ENCODE results near the gene PRKCE. TPM values are rescaled to one million over a fixed set of nuclear protein-coding genes. Genes with fewer than 3 reads are reported as not detected.

The PRKCE gene
- total RNA-seq, 1 experiment from 2014 or later = 21.7 TPM

DNA sequence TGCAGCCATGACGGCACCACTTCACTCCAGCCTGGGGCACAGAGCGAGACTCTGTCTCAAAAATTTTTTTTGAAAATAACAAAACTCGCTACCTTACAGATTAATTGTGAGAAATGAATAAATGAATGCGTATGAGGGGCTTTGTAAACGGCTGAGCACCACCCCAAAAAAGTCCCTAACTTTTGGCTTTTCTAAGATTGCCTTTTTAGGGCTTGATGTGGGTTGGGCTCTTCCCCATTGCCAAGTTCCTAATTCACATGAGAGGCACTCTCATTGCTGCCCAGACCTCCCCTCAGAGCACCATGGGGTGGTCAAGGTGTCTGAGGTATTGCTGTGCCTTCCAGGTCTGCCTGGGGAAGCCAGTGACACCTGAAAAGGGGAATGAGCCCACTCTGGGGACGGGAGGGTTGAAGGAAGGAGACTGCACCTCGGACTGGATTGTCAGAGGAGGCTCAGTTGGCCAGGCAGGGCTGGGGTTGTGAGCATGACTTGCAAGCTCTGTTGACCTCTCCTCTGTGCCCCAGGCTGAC is 186.4 kb downstream of the PRKCE start:
- Histone ChIP-seq H3K4me3 (no peak overlapping the region), H3K4me2 (no peak overlapping the region), H3K4me1 (replicated peaks; ENCODE audit: insufficient read depth) (no peaks in the 10 kb centered on the region), H2AFZ (no peak overlapping the region), H3K9me3 (ENCODE audit: insufficient read depth, low read depth) (no peaks in the 10 kb centered on the region), H3K27ac (no peak overlapping the region), H3K79me2 (ENCODE audit: low read depth) (no peaks in the 10 kb centered on the region), H4K20me1 (ENCODE audit: insufficient read depth) (no peaks in the 10 kb centered on the region; the same call in none of the 2 replicates), H3K36me3 (ENCODE audit: low read depth) (no peaks in the 10 kb centered on the region), H3F3A (ENCODE audit: insufficient read depth, low read depth) (0 out of 2 replicates have a peak, but pooled peaks cover 4% of the 10 kb centered on the region), H3K27me3 (ENCODE audit: insufficient read depth, low read depth) (no peaks in the 10 kb centered on the region), H3K9me2 (ENCODE audit: insufficient read depth) (no peaks in the 10 kb centered on the region)
- intact Hi-C loops (cut with micrococcal nuclease; ENCODE audit: unreplicated experiment) = no loop called here
- ChIA-PET CTCF (no interaction called here), POLR2A (ENCODE audit: unreplicated experiment) (no interaction called here)
- DNase-seq = no peak
- TF ChIP-seq, protein P1, sequence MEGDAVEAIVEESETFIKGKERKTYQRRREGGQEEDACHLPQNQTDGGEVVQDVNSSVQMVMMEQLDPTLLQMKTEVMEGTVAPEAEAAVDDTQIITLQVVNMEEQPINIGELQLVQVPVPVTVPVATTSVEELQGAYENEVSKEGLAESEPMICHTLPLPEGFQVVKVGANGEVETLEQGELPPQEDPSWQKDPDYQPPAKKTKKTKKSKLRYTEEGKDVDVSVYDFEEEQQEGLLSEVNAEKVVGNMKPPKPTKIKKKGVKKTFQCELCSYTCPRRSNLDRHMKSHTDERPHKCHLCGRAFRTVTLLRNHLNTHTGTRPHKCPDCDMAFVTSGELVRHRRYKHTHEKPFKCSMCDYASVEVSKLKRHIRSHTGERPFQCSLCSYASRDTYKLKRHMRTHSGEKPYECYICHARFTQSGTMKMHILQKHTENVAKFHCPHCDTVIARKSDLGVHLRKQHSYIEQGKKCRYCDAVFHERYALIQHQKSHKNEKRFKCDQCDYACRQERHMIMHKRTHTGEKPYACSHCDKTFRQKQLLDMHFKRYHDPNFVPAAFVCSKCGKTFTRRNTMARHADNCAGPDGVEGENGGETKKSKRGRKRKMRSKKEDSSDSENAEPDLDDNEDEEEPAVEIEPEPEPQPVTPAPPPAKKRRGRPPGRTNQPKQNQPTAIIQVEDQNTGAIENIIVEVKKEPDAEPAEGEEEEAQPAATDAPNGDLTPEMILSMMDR (conservative IDR thresholded peaks at IDR 0.05) = no peak
- TF ChIP-seq EZH2 (IDR thresholded peaks at IDR 0.05; ENCODE audit: low read depth) = no peak
- BruUV-seq (replicated peaks) = no TSS peak

DNA sequence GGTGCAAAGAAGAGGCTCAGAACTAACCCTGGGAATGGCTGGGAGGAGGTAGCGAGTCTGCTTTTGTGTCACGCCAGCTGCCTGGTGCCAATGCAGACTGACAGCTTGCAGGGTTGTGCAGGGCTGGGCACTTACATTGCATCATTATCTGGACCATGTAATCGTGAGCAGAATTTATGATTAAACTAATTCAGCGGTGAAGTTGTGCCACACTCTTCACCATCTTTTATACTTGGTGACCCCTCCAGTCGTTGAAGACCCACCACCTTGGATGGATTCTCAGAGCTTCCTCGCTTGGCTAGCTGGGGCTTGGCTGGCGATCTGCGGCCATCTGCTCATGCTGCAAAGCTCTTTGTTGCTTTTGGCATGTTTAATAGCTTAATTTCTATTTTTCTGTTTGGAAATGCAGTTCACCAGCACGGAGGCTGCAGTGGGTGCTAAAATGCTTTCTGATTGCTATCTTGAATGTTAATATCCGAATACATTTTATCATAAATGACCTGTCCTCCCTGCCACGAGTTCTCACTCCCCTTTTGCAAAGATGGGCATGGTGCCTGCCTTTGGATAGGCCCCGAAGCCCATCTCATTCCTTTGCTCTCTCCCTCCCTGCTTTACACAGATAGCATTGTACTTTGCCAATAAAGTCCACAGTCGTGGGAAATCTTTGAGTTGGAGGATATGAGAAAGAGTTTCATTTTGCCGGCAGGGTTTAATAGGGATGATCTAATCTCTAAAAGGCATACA is 188.2 kb downstream of the PRKCE start:
- DNase-seq = no peak
- H3K36me3 ChIP-seq (ENCODE audit: low read depth) = no peaks in the 10 kb centered on the region
- intact Hi-C loops (cut with micrococcal nuclease; ENCODE audit: unreplicated experiment) = no loop called here
- H3K27ac ChIP-seq = no peak overlapping the region
- H3K79me2 ChIP-seq (ENCODE audit: low read depth) = no peaks in the 10 kb centered on the region
- CTCF ChIA-PET = interaction anchor here (0.5 kb wide), 1 partner anchor 31 kb away, joined by 4 read pairs; no protein-coding TSS in a partner anchor
- 0 out of 2 replicates have a peak, but pooled peaks cover 4% of the 10 kb centered on the region for H3F3A ChIP-seq (ENCODE audit: insufficient read depth, low read depth)
- H3K9me3 ChIP-seq (ENCODE audit: insufficient read depth, low read depth) = no peaks in the 10 kb centered on the region
- TF ChIP-seq, protein P1 (conservative IDR thresholded peaks at IDR 0.05) = no peak
- TF ChIP-seq EZH2 (IDR thresholded peaks at IDR 0.05; ENCODE audit: low read depth) = no peak
- H3K9me2 ChIP-seq (ENCODE audit: insufficient read depth) = no peaks in the 10 kb centered on the region
- POLR2A ChIA-PET (ENCODE audit: unreplicated experiment) = no interaction called here
- H3K4me1 ChIP-seq (replicated peaks; ENCODE audit: insufficient read depth) = no peaks in the 10 kb centered on the region
- H3K4me3 ChIP-seq = no peak overlapping the region
- no TSS peak for BruUV-seq (replicated peaks)
- H2AFZ ChIP-seq = no peak overlapping the region
- H4K20me1 ChIP-seq (ENCODE audit: insufficient read depth) = no peaks in the 10 kb centered on the region; the same call in none of the 2 replicates
- H3K27me3 ChIP-seq (ENCODE audit: insufficient read depth, low read depth) = no peaks in the 10 kb centered on the region
- H3K4me2 ChIP-seq = no peak overlapping the region

DNA sequence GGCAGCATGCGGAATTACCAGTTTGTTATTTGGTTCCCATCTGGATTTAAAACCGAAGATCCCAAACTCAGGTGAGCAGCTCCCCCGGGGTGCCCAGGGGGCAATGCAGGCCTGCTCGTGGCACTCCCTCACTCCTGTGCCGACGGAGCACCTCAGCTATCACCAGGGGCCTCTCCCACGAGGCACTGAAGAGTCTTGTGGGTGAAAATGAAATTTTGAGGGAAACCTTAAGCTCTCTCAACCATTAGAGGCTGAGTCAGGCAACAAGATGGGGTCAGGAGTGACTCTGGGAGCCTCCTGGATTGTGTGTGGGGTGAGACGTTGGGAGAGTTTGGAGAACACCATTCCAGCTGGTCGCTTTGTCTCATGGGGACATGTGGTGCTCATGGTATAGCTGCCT is 189.0 kb downstream of the PRKCE start:
- intact Hi-C loops (cut with micrococcal nuclease; ENCODE audit: unreplicated experiment) = no loop called here
- BruUV-seq (replicated peaks) = no TSS peak
- CTCF ChIA-PET = no interaction called here
- Histone ChIP-seq H2AFZ (no peak overlapping the region), H3K36me3 (ENCODE audit: low read depth) (no peaks in the 10 kb centered on the region), H3K27me3 (ENCODE audit: insufficient read depth, low read depth) (no peaks in the 10 kb centered on the region), H3F3A (ENCODE audit: insufficient read depth, low read depth) (0 out of 2 replicates have a peak, but pooled peaks cover 4% of the 10 kb centered on the region), H3K4me1 (replicated peaks; ENCODE audit: insufficient read depth) (no peaks in the 10 kb centered on the region), H3K79me2 (ENCODE audit: low read depth) (no peaks in the 10 kb centered on the region), H3K27ac (no peak overlapping the region), H3K9me2 (ENCODE audit: insufficient read depth) (no peaks in the 10 kb centered on the region), H3K4me2 (no peak overlapping the region), H4K20me1 (ENCODE audit: insufficient read depth) (no peaks in the 10 kb centered on the region; the same call in 1 of the 2 replicates), H3K9me3 (ENCODE audit: insufficient read depth, low read depth) (no peaks in the 10 kb centered on the region), H3K4me3 (no peak overlapping the region)
- POLR2A ChIA-PET (ENCODE audit: unreplicated experiment) = no interaction called here
- TF ChIP-seq, protein P1 (conservative IDR thresholded peaks at IDR 0.05) = no peak
- TF ChIP-seq EZH2 (IDR thresholded peaks at IDR 0.05; ENCODE audit: low read depth) = no peak
- DNase-seq = no peak
